Hematopoietic multipotent progenitor cell (in vitro differentiated cells): ENCODE results near the gene IL15. TPM values are rescaled to one million over a fixed set of nuclear protein-coding genes. Genes with fewer than 3 reads are reported as not detected.
"Not testable (repeated sequence)": the region's sequence is repeated elsewhere in the genome, so short reads cannot be mapped to it uniquely, and the experiment has no call there.

Source experiments
- DNase-seq, 3 donors: peaks; one replicate each; pipeline ENCODE4 v3.0.0-alpha.2; 2011 to 2015; ENCODE audit warnings: low read depth in 2 of 3, low spot score in 2 of 3
- total RNA-seq: library from RNA; depleted of rRNA; stranded (reverse); fragments of >200 nt; gene quantifications from one replicate; pipeline ENCODE4 v1.2.3, GENCODE V29; 2012

The IL15 gene, protein sequence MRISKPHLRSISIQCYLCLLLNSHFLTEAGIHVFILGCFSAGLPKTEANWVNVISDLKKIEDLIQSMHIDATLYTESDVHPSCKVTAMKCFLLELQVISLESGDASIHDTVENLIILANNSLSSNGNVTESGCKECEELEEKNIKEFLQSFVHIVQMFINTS
- 4.0 TPM for total RNA-seq

GRCh38 chr4:141636082-141636770 is at the start of gene IL15:
Gene IL15, plus strand, starts transcription at chr4:141636583. Its CDS starts 82,882 bp downstream, at chr4:141719465.
- DNase-seq = peak; percentile 23 to 81 (median 77)

GRCh38 chr4:141587897-141588296 is 48.5 kb upstream of the IL15 start:
- no peak for DNase-seq

DNA sequence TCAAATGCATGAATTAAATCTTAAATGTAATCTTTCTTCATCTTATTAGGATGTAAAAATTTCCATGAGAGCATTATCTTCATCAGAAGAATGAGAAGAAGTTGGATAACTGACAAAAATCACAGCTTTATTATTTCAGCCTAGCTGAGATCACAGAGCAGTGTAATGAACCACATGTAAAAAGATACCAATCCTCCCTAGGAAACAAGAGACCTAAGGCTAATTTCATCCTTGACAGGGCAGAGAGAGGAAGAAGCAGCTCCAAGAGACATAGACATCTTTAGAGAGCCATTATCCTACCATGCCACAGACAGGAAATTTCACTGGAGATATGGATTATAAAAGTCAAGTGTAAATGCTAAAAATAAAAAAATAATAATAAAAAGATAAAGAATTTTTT is 40.9 kb upstream of the IL15 start:
- DNase-seq = no peak

DNA sequence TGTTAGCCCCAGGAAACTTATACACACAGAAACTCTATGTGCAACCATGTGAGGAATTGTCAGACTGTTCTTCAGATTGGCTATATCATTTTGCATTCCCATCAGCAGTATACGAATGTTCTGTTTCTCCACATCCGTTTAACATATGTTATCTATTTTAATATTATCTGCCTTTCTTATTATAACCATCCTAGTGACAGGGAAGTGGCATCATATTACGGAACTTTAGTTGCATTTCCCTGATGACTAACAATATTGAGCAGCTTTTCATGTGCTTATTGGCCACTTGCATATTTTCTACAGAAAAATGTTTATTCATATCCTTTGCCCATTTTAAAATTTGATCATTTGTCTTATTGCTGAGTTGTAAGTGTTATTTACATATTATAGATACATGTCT is 36.5 kb upstream of the IL15 start:
- no peak for DNase-seq

DNA sequence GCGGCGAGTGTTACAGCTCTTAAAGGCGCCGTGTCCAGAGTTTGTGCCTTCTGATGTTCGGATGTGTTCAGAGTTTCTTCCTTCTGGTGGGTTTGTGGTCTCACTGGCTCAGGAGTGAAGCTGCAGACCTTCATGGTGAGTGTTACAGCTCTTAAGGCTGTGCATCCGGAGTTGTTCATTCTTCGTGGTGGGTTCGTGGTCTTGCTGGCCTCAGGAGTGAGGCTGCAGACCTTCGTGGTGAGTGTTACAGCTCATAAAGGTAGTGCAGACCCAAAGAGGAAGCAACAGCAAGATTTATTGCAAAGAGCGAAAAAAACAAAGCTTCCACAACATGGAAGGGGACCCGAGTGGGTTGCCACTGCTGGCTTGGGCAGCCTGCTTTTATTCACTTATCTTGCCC is 31.7 kb upstream of the IL15 start:
- peak in 2 of 3 donors; percentile 66 to 91 for DNase-seq

GRCh38 chr4:141605425-141605856 is 30.9 kb upstream of the IL15 start:
- no peak for DNase-seq

DNA sequence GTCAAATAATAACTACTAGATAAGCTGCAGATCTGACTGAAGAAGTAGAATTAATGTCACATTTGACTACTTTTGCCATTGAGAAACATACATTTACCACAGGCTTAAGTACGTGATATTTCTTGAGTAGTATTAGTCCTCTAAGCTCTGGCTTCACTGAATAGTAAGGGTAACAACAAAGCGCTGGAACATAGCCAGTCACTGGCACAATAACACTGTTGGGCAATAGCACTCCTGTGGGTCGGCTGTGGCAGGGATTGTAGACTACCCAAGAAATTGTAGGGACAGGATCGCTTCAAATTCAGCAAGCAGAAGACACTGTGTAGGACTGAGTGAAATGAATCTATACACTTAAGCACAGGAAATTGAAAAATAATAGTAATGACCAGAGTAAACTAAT is 27.1 kb upstream of the IL15 start:
- DNase-seq = no peak

- DNase-seq = no peak
Measured at GRCh38 chr4:141610365-141610764, 26.0 kb upstream of the IL15 start.

- peak in 1 of 3 donors; percentile 55 for DNase-seq
Measured at GRCh38 chr4:141614878-141615586, 21.4 kb upstream of the IL15 start.

DNA sequence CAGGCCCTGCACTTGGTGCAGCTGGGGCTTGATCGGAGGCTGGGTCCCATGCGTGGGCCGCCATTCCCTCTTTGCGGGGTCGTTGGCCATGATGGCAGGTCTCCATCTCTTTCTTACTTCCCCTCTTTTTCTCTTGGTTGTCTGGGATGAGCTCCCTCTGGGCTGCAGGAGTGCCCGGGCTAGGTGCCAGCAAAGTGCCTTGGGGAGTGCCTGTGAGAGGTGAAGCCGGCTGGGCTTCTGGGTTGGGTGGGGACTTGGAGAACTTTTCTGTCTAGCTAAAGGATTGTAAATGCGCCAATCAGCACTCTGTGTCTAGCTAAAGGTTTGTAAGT is 20.8 kb upstream of the IL15 start:
- not testable (repeated sequence) for DNase-seq

- DNase-seq = no peak
Measured at GRCh38 chr4:141620715-141621114, 15.7 kb upstream of the IL15 start.

DNA sequence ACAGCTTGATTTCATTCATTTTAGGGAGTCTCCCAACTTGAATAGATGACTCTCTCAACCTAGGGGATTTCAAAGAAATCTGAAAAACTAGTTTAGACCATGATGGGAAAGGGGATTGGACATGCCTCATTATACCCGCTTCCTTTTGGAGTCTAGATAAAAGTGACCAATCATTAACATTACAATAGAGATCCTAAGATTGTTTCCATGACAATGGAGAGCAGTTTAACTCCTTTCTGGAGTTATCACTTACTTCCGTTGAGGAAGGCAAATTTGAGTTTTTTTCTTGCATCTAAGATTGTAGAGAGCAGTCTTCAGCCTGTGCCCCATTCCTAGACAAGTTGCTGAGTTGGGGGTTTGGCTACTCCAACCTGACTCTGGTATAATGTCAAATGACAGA is 11.4 kb upstream of the IL15 start:
- no peak for DNase-seq

DNA sequence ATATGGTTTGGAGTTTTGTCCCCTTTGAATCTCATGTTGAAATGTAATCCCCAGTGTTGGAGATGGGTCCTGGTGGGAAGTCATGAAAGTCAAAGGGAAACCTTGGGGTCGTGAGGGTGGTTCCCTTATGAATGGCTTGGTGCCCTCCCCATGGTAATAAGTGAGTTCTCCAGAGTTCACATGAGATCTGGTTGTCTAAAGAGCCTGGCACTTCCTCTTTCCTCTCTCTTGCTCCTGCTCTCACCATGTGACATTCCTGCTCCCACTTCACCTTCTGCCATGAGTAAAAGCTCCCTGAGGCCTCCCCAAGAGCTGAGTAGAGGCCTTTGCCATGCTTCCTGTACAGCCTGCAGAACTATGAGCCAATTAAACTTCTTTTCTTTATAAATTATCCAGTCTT is 5.5 kb upstream of the IL15 start:
- DNase-seq = no peak

DNA sequence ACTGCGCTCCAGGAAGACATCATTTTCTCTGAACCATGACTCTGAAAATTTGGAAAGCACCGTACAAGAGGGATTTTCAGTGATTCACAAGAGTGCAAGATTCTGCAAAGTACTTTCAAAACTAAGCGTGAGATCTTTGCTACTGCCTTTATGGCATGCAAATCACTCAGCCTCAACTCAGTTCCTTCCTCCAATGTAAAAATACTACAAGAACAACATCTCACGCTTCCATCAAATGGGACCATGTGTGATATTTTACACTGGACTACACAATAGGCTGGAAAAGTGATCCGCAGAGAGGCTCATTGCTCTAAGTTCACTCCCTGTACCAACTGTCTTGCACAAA is 674 bp upstream of the IL15 start:
- DNase-seq = peak in 1 of 3 donors; percentile 43

- DNase-seq = peak in 2 of 3 donors; percentile 31 to 39
Measured at GRCh38 chr4:141636771-141637460, 533 bp downstream of the IL15 start.

DNA sequence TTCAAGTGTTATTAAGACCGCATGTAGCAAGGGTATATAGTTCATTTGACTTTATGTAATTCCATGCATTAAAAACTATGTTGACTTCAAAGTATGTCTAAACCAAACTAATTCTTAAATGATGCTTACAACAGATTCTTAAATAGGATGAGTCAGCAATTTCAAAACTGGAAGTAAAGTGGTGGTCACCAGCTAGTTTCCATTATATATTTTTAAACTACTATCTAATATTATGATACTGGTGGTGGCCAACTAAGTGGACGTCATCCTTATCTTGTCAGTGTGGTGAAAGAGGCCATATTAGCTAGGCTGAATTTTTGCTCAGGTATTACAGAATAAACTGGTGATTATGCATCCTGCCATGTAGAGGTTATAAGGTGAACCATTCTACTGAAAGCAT is 1.2 kb downstream of the IL15 start:
- DNase-seq = peak in 1 of 3 donors; percentile 39

DNA sequence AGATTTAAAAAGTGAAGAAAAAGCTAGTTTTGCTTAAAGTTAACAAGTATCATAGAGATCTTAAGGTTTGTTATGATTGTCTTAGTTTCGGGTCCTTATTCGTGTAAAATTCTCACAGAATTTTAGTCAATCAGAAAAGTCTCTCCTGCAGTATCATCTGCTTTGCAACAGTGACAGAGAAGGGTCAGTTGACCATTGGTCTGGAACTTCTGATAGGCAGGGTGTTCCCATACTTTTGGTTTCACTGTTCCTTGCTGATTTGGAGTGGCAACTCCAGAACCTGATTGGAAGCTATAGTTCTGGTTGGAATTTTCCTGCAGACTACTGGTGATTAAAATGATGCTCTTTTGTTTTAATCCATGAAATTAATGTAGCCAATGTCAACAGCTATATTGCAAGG is 1.8 kb downstream of the IL15 start:
- DNase-seq = no peak

GRCh38 chr4:141640696-141641095 is 4.3 kb downstream of the IL15 start:
- peak in 1 of 3 donors; percentile 16 for DNase-seq

GRCh38 chr4:141642063-141642462 is 5.7 kb downstream of the IL15 start:
- DNase-seq = no peak

DNA sequence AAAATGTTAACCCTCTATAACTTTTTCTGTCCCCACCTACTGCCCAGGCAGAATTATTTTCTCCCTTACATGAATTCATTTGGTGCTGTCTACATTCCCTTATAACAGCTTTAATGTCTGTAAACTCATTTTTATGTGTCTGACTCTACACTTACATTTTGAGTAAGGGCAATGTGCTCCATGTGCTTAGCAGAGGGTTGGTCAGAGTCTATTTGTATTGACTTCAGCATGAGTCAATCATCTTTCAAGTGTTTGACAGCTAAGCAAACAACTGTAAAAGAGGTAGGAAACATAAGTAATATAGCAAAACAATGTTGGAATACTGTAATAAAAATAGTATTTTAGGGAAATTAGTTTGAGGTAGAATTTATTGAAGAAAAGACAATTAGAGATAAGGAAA is 6.3 kb downstream of the IL15 start:
- DNase-seq = no peak

GRCh38 chr4:141643557-141643956 is 7.2 kb downstream of the IL15 start:
- DNase-seq = no peak
